GM12872 (cell line): ENCODE results near the gene SLC6A3.

Source experiments
- CTCF ChIP-seq: IDR thresholded peaks from 3 replicates; pipeline ENCODE4 v1.5.1; 2011; ENCODE audit warnings: low read depth, mild to moderate bottlenecking, low read length, moderate library complexity; ENCODE audit not compliant: insufficient read depth

SLC6A3 gene

GRCh38 chr5:1368756-1369155 is 76.5 kb downstream of the SLC6A3 start:
- no peak for TF ChIP-seq CTCF

- TF ChIP-seq CTCF = no peak
Measured at GRCh38 chr5:1368236-1368635, 77.0 kb downstream of the SLC6A3 start.

- no peak for TF ChIP-seq CTCF
Measured at GRCh38 chr5:1367149-1367548, 78.1 kb downstream of the SLC6A3 start.

GRCh38 chr5:1366514-1366913 is 78.7 kb downstream of the SLC6A3 start:
- TF ChIP-seq CTCF = no peak

- TF ChIP-seq CTCF = no peak
Measured at GRCh38 chr5:1364211-1364610, 81.0 kb downstream of the SLC6A3 start.

- no peak for TF ChIP-seq CTCF
Measured at GRCh38 chr5:1363581-1363980, 81.7 kb downstream of the SLC6A3 start.

GRCh38 chr5:1363160-1363559 is 82.1 kb downstream of the SLC6A3 start:
- TF ChIP-seq CTCF = no peak
